Heart left ventricle (tissue), 16 donors: ENCODE measurements around the gene ATP9A. TPM values are rescaled to one million over a fixed set of nuclear protein-coding genes. Genes with fewer than 3 reads are reported as not detected.
A peak's percentile ranks its signal among the peaks of the same experiment; 100 is the strongest.
"Not testable (repeated sequence)": the region's sequence is repeated elsewhere in the genome, so short reads cannot be mapped to it uniquely, and the experiment has no call there.

Experiments
- ATAC-seq, 4 donors: fragments of 200-7000 bp; cut with Tn5 transposase; one replicate each; pipeline ENCODE4 v1.9.1; 2020 to 2022; ENCODE audit warnings: moderate library complexity in 4 of 4, mild to moderate bottlenecking in 3 of 4, moderate number of reproducible peaks in 1 of 4
- DNase-seq, 5 donors: peaks; one replicate each; pipeline ENCODE4 v3.0.0-alpha.2; 2020
- H3K27ac ChIP-seq, 12 donors: fragments of 200-600 bp; sonication (generic) in 4 of 12; one replicate each; pipeline versions ENCODE4 v1.5.0 to v1.8.0; 2016 to 2022; ENCODE audit warnings: mild to moderate bottlenecking in 2 of 12
- H3K27me3 ChIP-seq, 9 donors: fragments of 200-600 bp; sonication (generic) in 2 of 9; one replicate each; pipeline versions ENCODE4 v1.5.1 to v1.8.0; 2016 to 2022; ENCODE audit warnings: mild to moderate bottlenecking in 3 of 9
- H3K36me3 ChIP-seq, 9 donors: fragments of 200-600 bp; sonication (generic) in 2 of 9; one replicate each; pipeline versions ENCODE4 v1.5.0 to v1.8.0; 2018 to 2022; ENCODE audit warnings: mild to moderate bottlenecking in 2 of 9
- H3K4me1 ChIP-seq, 12 donors: fragments of 200-600 bp; sonication (generic) in 4 of 12; one replicate each; pipeline versions ENCODE4 v1.5.0 to v1.8.0; 2016 to 2022; ENCODE audit warnings: mild to moderate bottlenecking in 3 of 12
- H3K4me3 ChIP-seq, 12 donors: fragments of 200-600 bp; sonication (generic) in 4 of 12; one replicate each; pipeline versions ENCODE4 v1.5.0 to v1.8.0; 2017 to 2022; ENCODE audit warnings: mild to moderate bottlenecking in 9 of 12, moderate library complexity in 4 of 12
- H3K9me3 ChIP-seq, 12 donors: fragments of 200-600 bp; sonication (generic) in 4 of 12; one replicate each; pipeline versions ENCODE4 v1.5.0 to v1.8.0; 2016 to 2022; ENCODE audit warnings: mild to moderate bottlenecking in 1 of 12
- CTCF ChIP-seq, 12 donors: fragments of 200-600 bp; sonication (generic) in 4 of 12; IDR thresholded peaks; one replicate each; pipeline versions ENCODE4 v1.5.0 to v1.8.0; 2018 to 2022; ENCODE audit warnings: antibody characterized with exemption in 12 of 12, mild to moderate bottlenecking in 5 of 12
- POLR2A ChIP-seq, 2 donors: fragments of 450-650 bp; IDR thresholded peaks; one replicate each; pipeline ENCODE4 v1.6.1; 2017; ENCODE audit warnings: antibody characterized with exemption in 2 of 2, mild to moderate bottlenecking in 2 of 2, moderate library complexity in 2 of 2
- WGBS, 4 donors: extraction: QIAGEN DNeasy Blood & Tissue Kit in 2 of 4; methylation state at CpG; one replicate each; pipeline versions ENCODE4 v1.1.5 to v1.1.7; 2013 to 2018; 5-methylcytosine and 5-hydroxymethylcytosine counted together
- intact Hi-C, 10 donors: fragments of 100-400 bp; cut with DNase I; formaldehyde crosslinking; loops; one replicate each; pipeline versions ENCODE4 v1.11.1 to v1.14.2; 2022
- polyA plus RNA-seq, 2 donors: library from polyadenylated mRNA; stranded (reverse); fragments of 200-250 nt; gene quantifications; one replicate each; pipeline ENCODE4 v1.2.3, GENCODE V29; 2013
- total RNA-seq, 9 donors: library from RNA; depleted of rRNA in 2 of 9; stranded (reverse); fragments of >200 nt in 2 of 9; fragmentation: NEBNext Ultra II Directional in 3 of 9; extraction: Animal tissue kit (Norgen Biotek cat#: 25700) in 3 of 9; gene quantifications; one replicate each; pipeline versions ENCODE4 v1.1.0 to v1.2.4, GENCODE V29; 2016 to 2023
- donor health status: ischemic (EF 13 %, LVEDD 7.1; RV severe dilation, severe dysfunction).
- donor health status: healthy with polysubstance abuse.
- donor health status: DM: no; HTN: yes; CAD: no.
- donor health status: DM: no; HTN: no; CAD: no.
- donor health status: ischemic (EF 25% LVEDD 6.9; RV normal size, moderate dysfunction).
- donor health status: ischemic (EF 25% LVEDD 5.7; RV mildly dilated, moderate dysfunction).
- donor health status: healthy.
- donor health status: DM: yes; HTN: yes; CAD: no.
- donor health status: ischemic (EF 35%, LVEDD 5.7; RV mildly dilated, moderate dysfunction).
- donor health status: nonischemic (EF 11% LVEDD 7.7; RV severe dilation, severe dysfunction).
- donor health status: DM: yes; HTN: yes; CAD: no.
- donor health status: PGD.
- donor health status: ischemic (EF 29% LVEDD 5.4; RV normal size, mild dysfunction).
- donor health status: nonischemic (EF 23%, LVEDD 6.1; RV moderate dilation, normal function).

ATP9A gene
- total and polyA plus RNA-seq, 11 donors: 4.4 to 36.4 (median 27.6) TPM

- DNase-seq: peak; percentile 53 to 85 (median 74)
- no peaks in the 10 kb centered on the region for H3K9me3 ChIP-seq
- H3K27me3 ChIP-seq: peaks cover 0 to 19% (median 0%) of the 10 kb centered on the region in 9 donors
- TF ChIP-seq CTCF (IDR thresholded peaks at IDR 0.05) (peak in 5 of 12 donors; percentile 9 to 31 (median 22)), POLR2A (IDR thresholded peaks at IDR 0.05) (no peak)
- intact Hi-C loops: loop anchor here in 1 of 10 donors (10.0 kb wide), 1 partner anchor 132 kb away; no protein-coding TSS in a partner anchor
- H3K36me3 ChIP-seq: no peaks in the 10 kb centered on the region
- peak; percentile 69 to 96 (median 94) for ATAC-seq
- peaks cover 0 to 17% (median 0%) of the 10 kb centered on the region in 12 donors for H3K4me1 ChIP-seq
- peak overlapping the region in 8 of 12 donors; percentile 24 to 82 (median 59) for H3K27ac ChIP-seq
- H3K4me3 ChIP-seq: peak overlapping the region; percentile 52 to 96 (median 90)
- 1 to 6% (median 2%) methylated on average over 21 to 61 of the region's 61 CpGs for WGBS, 4 donors
Observed at GRCh38 chr20:51766994-51767866, 960 bp downstream of the ATP9A start.

DNA sequence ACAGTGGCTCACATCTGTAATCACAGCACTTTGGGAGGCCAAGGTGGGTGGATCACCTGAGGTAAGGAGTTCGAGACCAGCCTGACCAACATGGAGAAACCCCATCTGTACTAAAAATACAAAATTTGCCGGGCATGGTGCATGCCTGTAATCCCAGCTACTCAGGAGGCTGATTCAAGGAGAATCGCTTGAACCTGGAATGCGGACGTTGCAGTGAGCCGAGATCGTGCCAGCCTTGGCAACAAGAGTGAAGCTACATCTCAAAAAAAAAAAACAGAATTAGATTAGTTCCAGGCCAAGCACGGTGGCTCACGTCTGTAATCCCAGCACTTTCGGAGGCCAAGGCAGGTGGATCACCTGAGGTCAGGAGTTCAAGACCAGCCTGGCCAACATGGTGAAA lies 2.8 kb downstream of the ATP9A start:
- not testable (repeated sequence) for H3K27ac ChIP-seq

DNA sequence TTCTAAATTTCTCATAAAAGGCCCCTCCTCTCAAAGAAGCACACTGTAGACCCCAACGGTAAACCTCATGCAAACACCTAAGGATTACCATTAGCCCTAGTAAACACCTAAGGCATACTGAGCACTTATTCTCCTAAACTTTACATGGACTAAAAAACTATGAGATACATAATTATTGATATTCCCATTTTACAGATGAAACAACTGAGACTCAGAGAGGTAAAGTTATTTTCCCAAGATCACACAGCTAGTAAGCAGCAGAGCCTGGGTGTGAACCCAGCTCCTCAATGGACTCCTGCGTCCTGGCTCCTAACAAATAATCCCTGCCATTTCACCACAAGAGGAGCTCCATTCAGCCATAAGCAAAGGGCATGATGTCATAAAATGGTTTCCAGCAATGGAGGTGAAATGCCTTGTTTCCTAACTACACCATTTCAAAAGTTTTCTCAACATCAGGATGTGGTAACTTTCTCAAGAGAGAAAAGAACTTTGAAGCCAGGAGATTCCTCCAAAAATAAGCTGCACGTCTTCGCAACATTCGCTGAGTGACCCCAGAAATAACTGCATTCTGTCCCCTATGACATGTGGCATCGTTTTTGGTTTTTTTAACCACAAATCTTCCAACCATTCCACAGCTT lies 4.1 kb downstream of the ATP9A start:
- ATAC-seq (no peak), DNase-seq (no peak)
- H3K4me1 ChIP-seq: peaks cover 0 to 17% (median 0%) of the 10 kb centered on the region in 12 donors
- peaks cover 0 to 2% (median 0%) of the 10 kb centered on the region in 12 donors for H3K9me3 ChIP-seq
- H3K27me3 ChIP-seq: peaks cover 0 to 17% (median 0%) of the 10 kb centered on the region in 9 donors
- no peaks in the 10 kb centered on the region for H3K36me3 ChIP-seq
- no peak for TF ChIP-seq CTCF (IDR thresholded peaks at IDR 0.05)
- TF ChIP-seq POLR2A (IDR thresholded peaks at IDR 0.05): no peak
- no peak overlapping the region for H3K4me3 ChIP-seq
- intact Hi-C loops: loop anchor here in 1 of 10 donors (10.0 kb wide), 1 partner anchor 129 kb away; no protein-coding TSS in a partner anchor
- H3K27ac ChIP-seq: no peak overlapping the region
- WGBS, 4 donors: 90 to 95% (median 92%) methylated on average over 5 to 6 of the region's 6 CpGs

More for the DNA sequence above, 2.8 kb downstream of the ATP9A start:
- intact Hi-C loops: loop anchor here in 1 of 10 donors (10.0 kb wide), 1 partner anchor 131 kb away; no protein-coding TSS in a partner anchor
- not testable (repeated sequence) for H3K9me3 ChIP-seq, ATAC-seq, H3K4me3 ChIP-seq, DNase-seq, H3K36me3 ChIP-seq
- Histone ChIP-seq H3K4me1 (peaks cover 0 to 17% (median 0%) of the 10 kb centered on the region in 12 donors), H3K27me3 (peaks cover 0 to 19% (median 0%) of the 10 kb centered on the region in 9 donors)
- 65 to 77% (median 72%) methylated on average over 10 of the region's 10 CpGs for WGBS, 4 donors

DNA sequence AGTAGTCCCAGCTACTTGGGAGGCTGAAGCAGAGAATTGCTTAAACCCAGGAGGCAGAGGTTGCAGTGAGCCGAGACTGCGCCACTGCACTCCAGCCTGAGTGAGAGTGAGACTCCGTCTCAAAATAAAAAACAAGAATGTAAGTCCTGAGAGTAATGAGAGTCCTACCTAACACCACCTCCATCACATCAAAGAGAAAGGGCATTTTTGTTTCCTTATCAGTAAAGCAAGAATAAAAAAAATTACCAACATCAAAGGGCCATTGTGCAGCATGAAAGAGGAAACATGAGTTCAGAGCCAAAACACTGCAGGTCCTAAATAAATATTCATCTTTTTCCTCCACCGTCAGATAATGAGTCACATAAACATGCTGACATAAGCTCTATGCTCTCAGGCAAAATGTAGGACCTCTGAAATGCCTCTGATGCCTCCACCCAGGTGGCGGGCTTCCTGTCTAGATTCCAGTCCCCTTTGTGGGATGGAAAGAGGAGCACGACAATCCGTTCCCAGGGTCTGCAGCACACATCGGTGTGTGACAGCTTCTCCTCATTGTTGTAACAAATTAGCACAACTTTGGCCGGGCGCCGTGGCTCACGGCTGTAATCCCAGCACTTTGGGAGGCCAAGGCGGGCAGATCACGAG lies 7.2 kb downstream of the ATP9A start:
- 73 to 84% (median 78%) methylated on average over 13 to 14 of the region's 14 CpGs for WGBS, 4 donors
- DNase-seq: no peak
- peak in 1 of 4 donors; percentile 43 for ATAC-seq
- intact Hi-C loops: loop anchor here in 1 of 10 donors (10.0 kb wide), 1 partner anchor 126 kb away; no protein-coding TSS in a partner anchor
- TF ChIP-seq CTCF (IDR thresholded peaks at IDR 0.05): no peak
- TF ChIP-seq POLR2A (IDR thresholded peaks at IDR 0.05): no peak
- Histone ChIP-seq H3K4me3 (no peak overlapping the region), H3K9me3 (peaks cover 0 to 2% (median 0%) of the 10 kb centered on the region in 12 donors), H3K36me3 (no peaks in the 10 kb centered on the region), H3K27me3 (no peaks in the 10 kb centered on the region), H3K4me1 (peaks cover 0 to 9% (median 0%) of the 10 kb centered on the region in 12 donors), H3K27ac (no peak overlapping the region)
